ENCODE results near the gene SCYGR1.

SCYGR1 gene

GRCh38 chr2:227420087-227421052 lies 32.6 kb upstream of the SCYGR1 start:
- H3K9ac ChIP-seq (ENCODE audit: low read length): no peak overlapping the region
- no peak overlapping the region for H2AFZ ChIP-seq (ENCODE audit: low read length)
- no peaks in the 10 kb centered on the region for H3K9me3 ChIP-seq (ENCODE audit: low read length)
- no peaks in the 10 kb centered on the region for H3K36me3 ChIP-seq (ENCODE audit: insufficient read depth, low read length)
- H3K4me2 ChIP-seq (ENCODE audit: low read length): no peak overlapping the region
- TF ChIP-seq EZH2 (IDR thresholded peaks at IDR 0.05; ENCODE audit: borderline replicate concordance, low read length) (no peak), CTCF (IDR thresholded peaks at IDR 0.05; ENCODE audit: low read length) (no peak)
- H3K79me2 ChIP-seq (ENCODE audit: insufficient read depth, low read length): no peaks in the 10 kb centered on the region
- H3K27me3 ChIP-seq (ENCODE audit: insufficient read depth, low read length): no peaks in the 10 kb centered on the region; the same call in 1 of the 2 replicates
- H3F3A ChIP-seq (ENCODE audit: insufficient read depth, low read length): no peaks in the 10 kb centered on the region
- no peak overlapping the region for H3K4me3 ChIP-seq (ENCODE audit: low read depth, low read length, poor library complexity, severe bottlenecking)
- H4K20me1 ChIP-seq (ENCODE audit: insufficient read depth, low read length): no peaks in the 10 kb centered on the region
- H3K4me1 ChIP-seq (ENCODE audit: insufficient read depth, low read length, severe bottlenecking): no peaks in the 10 kb centered on the region
- no peaks in the 10 kb centered on the region for H3K9me2 ChIP-seq (ENCODE audit: low read depth, low read length)
- no peak overlapping the region for H3K27ac ChIP-seq (ENCODE audit: low read depth, low read length, poor library complexity, severe bottlenecking)

- H3K4me1 ChIP-seq (ENCODE audit: insufficient read depth, low read length, severe bottlenecking): no peaks in the 10 kb centered on the region
Measured at GRCh38 chr2:227416701-227417100, 29.0 kb upstream of the SCYGR1 start.

More at GRCh38 chr2:227416701-227417100, 29.0 kb upstream of the SCYGR1 start:
- H3K27me3 ChIP-seq (ENCODE audit: insufficient read depth, low read length): no peaks in the 10 kb centered on the region; the same call in 1 of the 2 replicates
- no peaks in the 10 kb centered on the region for H3K9me2 ChIP-seq (ENCODE audit: low read depth, low read length)
- H2AFZ ChIP-seq (ENCODE audit: low read length): no peak overlapping the region
- no peak overlapping the region for H3K9ac ChIP-seq (ENCODE audit: low read length)
- H3K4me3 ChIP-seq (ENCODE audit: low read depth, low read length, poor library complexity, severe bottlenecking): no peak overlapping the region
- H3K79me2 ChIP-seq (ENCODE audit: insufficient read depth, low read length): no peaks in the 10 kb centered on the region
- H3K4me2 ChIP-seq (ENCODE audit: low read length): no peak overlapping the region
- no peaks in the 10 kb centered on the region for H4K20me1 ChIP-seq (ENCODE audit: insufficient read depth, low read length)
- TF ChIP-seq EZH2 (IDR thresholded peaks at IDR 0.05; ENCODE audit: borderline replicate concordance, low read length) (no peak), CTCF (IDR thresholded peaks at IDR 0.05; ENCODE audit: low read length) (no peak)
- no peak overlapping the region for H3K27ac ChIP-seq (ENCODE audit: low read depth, low read length, poor library complexity, severe bottlenecking)
- H3K9me3 ChIP-seq (ENCODE audit: low read length): no peaks in the 10 kb centered on the region
- H3F3A ChIP-seq (ENCODE audit: insufficient read depth, low read length): no peaks in the 10 kb centered on the region
- H3K36me3 ChIP-seq (ENCODE audit: insufficient read depth, low read length): no peaks in the 10 kb centered on the region

Measured in OCI-LY1 (cell line).